Thyroid gland (tissue), 4 donors: ENCODE results near the gene RASA3. TPM values are rescaled to one million over a fixed set of nuclear protein-coding genes. Genes with fewer than 3 reads are reported as not detected.

Experiments used
- DNase-seq, 2 donors: peaks; one replicate each; pipeline ENCODE4 v3.0.0-alpha.2; 2019
- H3K27ac ChIP-seq, 3 donors: fragments of 200-600 bp; sonication (generic); 1 replicate in 2 of 3; 2 replicates in 1 of 3; pipeline ENCODE4 v1.5.1; 2016 to 2019; ENCODE audit warnings: mild to moderate bottlenecking in 1 of 3, moderate library complexity in 1 of 3
- H3K27me3 ChIP-seq: fragments of 200-600 bp; sonication (generic); one replicate; pipeline ENCODE4 v1.5.1; 2019
- H3K36me3 ChIP-seq, 2 donors: fragments of 200-600 bp; sonication (generic); one replicate each; pipeline ENCODE4 v1.5.1; 2016 to 2019
- H3K4me1 ChIP-seq, 2 donors: fragments of 200-600 bp; sonication (generic); one replicate each; pipeline ENCODE4 v1.5.1; 2017 to 2019
- H3K4me3 ChIP-seq, 3 donors: fragments of 200-600 bp; sonication (generic); replicated peaks in 1 of 3; 1 replicate in 2 of 3; 2 replicates in 1 of 3; pipeline ENCODE4 v1.5.1; 2016; ENCODE audit warnings: mild to moderate bottlenecking in 1 of 3
- H3K9me3 ChIP-seq: fragments of 200-600 bp; sonication (generic); one replicate; pipeline ENCODE4 v1.5.1; 2017
- CTCF ChIP-seq, 6 experiments: fragments of 200-600 bp in 3 of 6; fragments of 450-650 bp in 3 of 6; sonication (generic) in 3 of 6; IDR thresholded peaks; one replicate each; pipeline ENCODE4 v1.5.1; 2016 to 2019; ENCODE audit warnings: antibody characterized with exemption in 6 of 6, mild to moderate bottlenecking in 2 of 6, inconsistent platforms in 1 of 6, moderate library complexity in 1 of 6
- POLR2A ChIP-seq, 2 donors: fragments of 450-650 bp; IDR thresholded peaks; one replicate each; pipeline ENCODE4 v1.6.1; 2017; ENCODE audit warnings: antibody characterized with exemption in 2 of 2, mild to moderate bottlenecking in 2 of 2, moderate library complexity in 1 of 2
- WGBS, 2 donors: methylation state at CpG; one replicate each; pipeline ENCODE4 v1.1.5; 2017; 5-methylcytosine and 5-hydroxymethylcytosine counted together
- intact Hi-C: fragments of 100-400 bp; cut with DNase I; formaldehyde crosslinking; loops from one replicate; pipeline ENCODE4 v1.15.1; 2023
- total RNA-seq, 4 donors: library from RNA; depleted of rRNA; stranded (reverse); fragments of >200 nt; gene quantifications; one replicate each; pipeline ENCODE4 v1.2.3, GENCODE V29; 2016

Gene RASA3
- total RNA-seq, 4 donors from 2014 or later, result 22.3 to 32.3 (median 25.5) TPM

- Histone ChIP-seq H3K27ac (no peak overlapping the region), H3K36me3 (no peaks in the 10 kb centered on the region), H3K4me1 (peaks cover 5 to 10% of the 10 kb centered on the region in 2 donors), H3K27me3 (no peaks in the 10 kb centered on the region), H3K4me3 (no peak overlapping the region), H3K9me3 (no peaks in the 10 kb centered on the region)
- 93 to 98% methylated on average over 12 to 14 of the region's 14 CpGs for WGBS, 2 donors
- intact Hi-C loops, result no loop called here
- no peak for DNase-seq
- no peak for TF ChIP-seq CTCF (IDR thresholded peaks at IDR 0.05)
Measured at GRCh38 chr13:113956571-113956970, 175.9 kb downstream of the RASA3 start.

- 90 to 95% methylated on average over 27 of the region's 27 CpGs for WGBS, 2 donors
- intact Hi-C loops, result no loop called here
- no peaks in the 10 kb centered on the region for H3K36me3 ChIP-seq
- no peak overlapping the region for H3K27ac ChIP-seq
- peaks cover 5 to 18% of the 10 kb centered on the region in 2 donors for H3K4me1 ChIP-seq
- H3K4me3 ChIP-seq, result no peak overlapping the region
- no peak for DNase-seq
- TF ChIP-seq POLR2A (IDR thresholded peaks at IDR 0.05) (no peak), CTCF (IDR thresholded peaks at IDR 0.05) (no peak)
- H3K9me3 ChIP-seq, result no peaks in the 10 kb centered on the region
- no peaks in the 10 kb centered on the region for H3K27me3 ChIP-seq
Measured at GRCh38 chr13:113955691-113956090, 176.7 kb downstream of the RASA3 start.

DNA sequence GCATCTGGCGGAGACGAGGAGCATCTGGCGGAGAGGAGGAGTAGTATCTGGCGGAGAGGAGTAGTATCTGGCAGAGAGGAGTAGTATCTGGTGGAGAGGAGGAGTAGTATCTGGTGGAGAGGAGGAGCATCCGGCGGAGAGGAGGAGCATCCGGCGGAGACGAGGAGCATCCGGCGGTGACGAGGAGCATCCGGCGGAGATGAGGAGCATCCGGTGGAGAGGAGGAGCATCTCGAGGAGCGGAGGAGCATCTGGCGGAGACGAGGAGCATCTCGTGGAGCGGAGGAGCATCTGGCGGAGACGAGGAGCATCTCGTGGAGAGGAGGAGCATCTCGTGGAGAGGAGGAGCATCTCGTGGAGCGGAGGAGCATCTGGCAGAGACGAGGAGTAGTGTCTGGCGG is 177.2 kb downstream of the RASA3 start:
- Histone ChIP-seq H3K4me1 (peaks cover under 1 to 15% of the 10 kb centered on the region in 2 donors), H3K27ac (no peak overlapping the region), H3K9me3 (no peaks in the 10 kb centered on the region), H3K4me3 (no peak overlapping the region), H3K36me3 (no peaks in the 10 kb centered on the region), H3K27me3 (no peaks in the 10 kb centered on the region)
- TF ChIP-seq CTCF (IDR thresholded peaks at IDR 0.05) (no peak), POLR2A (IDR thresholded peaks at IDR 0.05) (no peak)
- DNase-seq, result no peak
- intact Hi-C loops, result no loop called here
- WGBS, 2 donors, result 88 to 93% methylated on average over 29 of the region's 29 CpGs

DNA sequence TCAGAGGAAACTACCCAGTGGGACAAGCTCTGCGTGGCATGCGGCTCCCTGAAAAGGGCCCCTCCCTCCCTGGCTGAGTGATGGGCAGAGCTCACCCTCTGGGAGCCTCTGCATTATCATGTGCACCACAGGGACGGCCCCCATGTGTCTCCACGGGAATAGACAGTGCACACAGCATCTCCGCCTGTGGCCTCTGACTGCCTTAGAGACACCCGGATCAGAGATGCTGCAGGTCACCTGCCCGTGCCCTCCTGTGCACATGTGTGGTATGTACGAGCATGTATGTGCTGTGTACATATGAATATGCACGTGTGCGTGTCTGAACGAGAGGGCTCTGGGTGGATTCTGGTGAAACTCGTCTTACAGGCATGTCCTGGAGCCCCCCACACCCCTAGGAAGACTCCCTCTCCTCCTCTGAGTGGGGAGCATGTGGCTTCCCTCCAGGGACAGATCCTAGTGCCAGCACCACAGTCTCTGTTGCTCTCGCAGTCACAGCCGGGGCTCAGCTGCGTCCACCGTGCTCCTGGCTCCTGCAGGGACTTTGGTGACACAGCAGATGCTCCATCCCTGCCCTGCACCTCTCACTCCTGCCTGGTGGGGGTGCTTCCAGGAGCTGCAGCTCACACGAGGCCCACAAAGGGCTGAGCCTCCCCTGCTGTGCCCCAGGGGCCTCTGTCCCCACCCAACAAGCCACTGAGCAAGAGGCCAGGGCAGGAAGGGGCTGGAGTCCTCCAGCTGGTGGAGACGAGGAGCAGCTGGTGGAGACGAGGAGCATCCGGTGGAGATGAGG is 178.2 kb downstream of the RASA3 start:
- WGBS, 2 donors, result 87 to 94% methylated on average over 13 to 18 of the region's 20 CpGs
- intact Hi-C loops, result no loop called here

More for the DNA sequence above, 178.2 kb downstream of the RASA3 start:
- no peak overlapping the region for H3K4me3 ChIP-seq
- no peaks in the 10 kb centered on the region for H3K36me3 ChIP-seq
- no peaks in the 10 kb centered on the region for H3K9me3 ChIP-seq
- peaks cover 0 to 11% of the 10 kb centered on the region in 2 donors for H3K4me1 ChIP-seq
- TF ChIP-seq POLR2A (IDR thresholded peaks at IDR 0.05), result no peak
- no peak for TF ChIP-seq CTCF (IDR thresholded peaks at IDR 0.05)
- no peaks in the 10 kb centered on the region for H3K27me3 ChIP-seq
- DNase-seq, result no peak
- H3K27ac ChIP-seq, result no peak overlapping the region
